K562 (cell line): ENCODE results near the gene SCFD1. TPM values are rescaled to one million over a fixed set of nuclear protein-coding genes. Genes with fewer than 3 reads are reported as not detected.

ENCODE experiments used
- ATAC-seq: fragments of 200-7000 bp; cut with Tn5 transposase; 3 replicates; pipeline ENCODE4 v1.9.1; 2020; ENCODE audit warnings: moderate library complexity
- BruUV-seq: library from RNA; stranded (reverse); fragments of 400-500 nt; replicated peaks from 2 replicates; lab custom pipeline; 2021; lab: Mats Ljungman, UMichigan
- CTCF ChIA-PET: fragments of 300-600 bp; formaldehyde crosslinking; extraction: SDS; loops from one replicate; lab custom pipeline; 2021; ENCODE audit warnings: low intra/inter-chr PET ratio; lab: Yijun Ruan, JAX
- POLR2A ChIA-PET: fragments of 300-600, 350-650 bp; sonication (Branson Sonifier 250); formaldehyde crosslinking; extraction: SDS; loops from one replicate; lab custom pipeline; 2021; ENCODE audit warnings: antibody characterized with exemption, inconsistent platforms; lab: Yijun Ruan, JAX
- DNase-seq, 4 experiments: peaks; one replicate each; pipeline versions ENCODE4 v3.0.0 to v3.0.0-alpha.2; 2011 to 2018; ENCODE audit warnings: low spot score in 3 of 4, mixed read lengths in 3 of 4; ENCODE audit errors: extremely low read depth in 1 of 4
- FAIRE-seq: peaks from 2 replicates; lab custom pipeline; 2011; peaks lifted over from hg19 to GRCh38; lab: Jason Lieb, UNC
- H2AFZ ChIP-seq: 2 replicates; pipeline ENCODE4 v1.6.0; 2011; ENCODE audit warnings: low read depth, low read length, control low read depth, inconsistent platforms
- H3K27ac ChIP-seq: fragments of 200-600 bp; 3 replicates; pipeline ENCODE4 v1.8.0; 2011; ENCODE audit warnings: low read depth, mild to moderate bottlenecking, control low read depth, inconsistent platforms, low read length, moderate library complexity, mixed read lengths; ENCODE audit errors: extremely low read depth
- H3K27me3 ChIP-seq, 2 experiments: fragments of 300-600 bp in 1 of 2; 2 replicates in 1 of 2; 3 replicates in 1 of 2; pipeline versions ENCODE4 v1.6.0 to v1.8.0; 2011; ENCODE audit warnings: inconsistent platforms in 2 of 2, low read length in 2 of 2, mild to moderate bottlenecking in 1 of 2, mixed read lengths in 1 of 2, moderate library complexity in 1 of 2; ENCODE audit not compliant: control insufficient read depth in 2 of 2, insufficient read depth in 2 of 2
- H3K36me3 ChIP-seq: fragments of 300-600 bp; 3 replicates; pipeline ENCODE4 v1.8.0; 2011; ENCODE audit warnings: mild to moderate bottlenecking, low read length, inconsistent platforms; ENCODE audit not compliant: control insufficient read depth, insufficient read depth
- H3K4me1 ChIP-seq, 2 experiments: fragments of 200-600 bp in 1 of 2; replicated peaks in 1 of 2; 2 replicates in 1 of 2; 3 replicates in 1 of 2; pipeline versions ENCODE4 v1.5.1 to v1.8.0; 2011; ENCODE audit warnings: inconsistent platforms in 2 of 2, low read length in 2 of 2, mild to moderate bottlenecking in 1 of 2, mixed read lengths in 1 of 2, moderate library complexity in 1 of 2; ENCODE audit not compliant: control insufficient read depth in 2 of 2, insufficient read depth in 2 of 2
- H3K4me2 ChIP-seq: 2 replicates; pipeline ENCODE4 v1.6.1; 2011; ENCODE audit warnings: low read length, control low read depth, inconsistent platforms, mixed read lengths; ENCODE audit not compliant: insufficient read depth
- H3K4me3 ChIP-seq: fragments of 200-600 bp; sonication (generic), shearing (Covaris generic); 2 replicates; pipeline ENCODE4 v1.5.1; 2016; ENCODE audit warnings: control low read depth, inconsistent platforms
- H3K79me2 ChIP-seq: fragments of 200-600 bp; 3 replicates; pipeline ENCODE4 v1.8.0; 2011; ENCODE audit warnings: low read length, inconsistent platforms; ENCODE audit not compliant: control insufficient read depth, insufficient read depth
- H3K9ac ChIP-seq, 2 experiments: 2 replicates each; pipeline versions ENCODE4 v1.6.0 to v1.6.1; 2011; ENCODE audit warnings: low read depth in 2 of 2, low read length in 2 of 2, control low read depth in 1 of 2, inconsistent platforms in 1 of 2, mild to moderate bottlenecking in 1 of 2, mixed read lengths in 1 of 2; ENCODE audit not compliant: insufficient read depth in 1 of 2
- H3K9me1 ChIP-seq: one replicate; pipeline ENCODE4 v1.6.0; 2011; ENCODE audit warnings: inconsistent platforms, mild to moderate bottlenecking, low read length, moderate library complexity; ENCODE audit not compliant: control insufficient read depth, insufficient read depth
- H3K9me3 ChIP-seq: replicated peaks from 2 replicates; pipeline ENCODE4 v1.5.1; 2011; ENCODE audit warnings: low read depth, low read length, inconsistent platforms; ENCODE audit not compliant: control insufficient read depth, insufficient read depth
- H4K20me1 ChIP-seq: replicated peaks from 2 replicates; pipeline ENCODE4 v1.6.1; 2011; ENCODE audit warnings: low read length, inconsistent platforms, mixed read lengths; ENCODE audit not compliant: control insufficient read depth, insufficient read depth
- ESRRB ChIP-seq: fragments of 250-450 bp; sonication (Bioruptor Pico); IDR thresholded peaks from 2 replicates; pipeline ENCODE4 v1.5.0; 2020; ENCODE audit warnings: mild to moderate bottlenecking, moderate library complexity, borderline replicate concordance
- HMGN3 ChIP-seq: IDR thresholded peaks from 2 replicates; pipeline ENCODE4 v1.6.1; 2011; ENCODE audit warnings: borderline replicate concordance, low read depth, mild to moderate bottlenecking, mixed read lengths, low read length; ENCODE audit not compliant: insufficient read length; ENCODE audit errors: extremely low read depth
- HNRNPUL1 ChIP-seq: fragments of 200-400 bp; formaldehyde crosslinking; IDR thresholded peaks from 2 replicates; pipeline ENCODE4 v1.6.1; 2017; ENCODE audit warnings: low read length
- KDM5B ChIP-seq: fragments of 200-600 bp; sonication (generic); IDR thresholded peaks from 2 replicates; pipeline ENCODE4 v1.6.1; 2012; ENCODE audit warnings: low read depth, mild to moderate bottlenecking, moderate library complexity, low read length, control low read depth, inconsistent platforms; ENCODE audit not compliant: insufficient replicate concordance
- MAFG ChIP-seq: fragments of 450-650 bp; conservative IDR thresholded peaks from 2 replicates; pipeline ENCODE4 v1.6.1; 2016; ENCODE audit warnings: missing genetic modification characterization, missing compliant biosample characterization
- MBD2 ChIP-seq: sonication (generic); IDR thresholded peaks from 2 replicates; pipeline ENCODE4 v1.6.1; 2016; ENCODE audit warnings: low read depth, borderline replicate concordance
- PCBP1 ChIP-seq: fragments of 200-400 bp; formaldehyde crosslinking; IDR thresholded peaks from 2 replicates; pipeline ENCODE4 v1.6.1; 2018; ENCODE audit warnings: mild to moderate bottlenecking, low read depth, low read length; ENCODE audit not compliant: poor library complexity, severe bottlenecking
- PHF8 ChIP-seq: fragments of 200-600 bp; sonication (generic); IDR thresholded peaks from 2 replicates; pipeline ENCODE4 v1.6.1; 2012; ENCODE audit warnings: mixed run types, mild to moderate bottlenecking, inconsistent platforms, low read length, moderate library complexity, borderline replicate concordance
- POLR2AphosphoS2 ChIP-seq: IDR thresholded peaks from 2 replicates; pipeline ENCODE4 v1.6.1; 2012; ENCODE audit warnings: low read length, improper control_type of control experiment
- SNAPC5 ChIP-seq: fragments of 250-450 bp; sonication (Bioruptor Pico); IDR thresholded peaks from 2 replicates; pipeline ENCODE4 v1.8.0; 2021; ENCODE audit warnings: moderate library complexity, mild to moderate bottlenecking, inconsistent platforms
- SNIP1 ChIP-seq: fragments of 450-650 bp; IDR thresholded peaks from 2 replicates; pipeline ENCODE4 v1.7.1; 2017; ENCODE audit warnings: low read depth, mild to moderate bottlenecking
- TGIF2 ChIP-seq: sonication (generic); formaldehyde crosslinking; IDR thresholded peaks from 2 replicates; pipeline ENCODE4 v1.8.1; 2022; ENCODE audit warnings: mild to moderate bottlenecking, missing genetic modification reagents, moderate library complexity
- ZFP30 ChIP-seq: fragments of 250-450 bp; sonication (Bioruptor Pico); IDR thresholded peaks from 2 replicates; pipeline ENCODE4 v1.8.0; 2022; ENCODE audit warnings: moderate library complexity, mild to moderate bottlenecking, inconsistent platforms, borderline replicate concordance
- ZNF121 ChIP-seq: sonication (generic); formaldehyde crosslinking; conservative IDR thresholded peaks from 2 replicates; pipeline ENCODE4 v1.8.0; 2022; ENCODE audit warnings: missing genetic modification reagents
- ZNF717 ChIP-seq: fragments of 250-450 bp; sonication (Bioruptor Pico); IDR thresholded peaks from 2 replicates; pipeline ENCODE4 v1.5.0; 2021
- WGBS: fragments of 100-300 bp; shearing (Covaris generic); methylation state at CpG from one replicate; pipeline ENCODE4 v1.1.6; 2016; ENCODE audit warnings: low coverage, mixed read lengths; ENCODE audit not compliant: insufficient coverage; ENCODE audit errors: missing lambda C conversion rate; 5-methylcytosine and 5-hydroxymethylcytosine counted together
- in situ Hi-C: fragments of 300-500 bp; cut with MboI; formaldehyde crosslinking; loops from 4 replicates; pipeline ENCODE4 v1.15.0; 2018; ENCODE audit warnings: inconsistent platforms, mixed read lengths
- intact Hi-C: fragments of 100-400 bp; cut with micrococcal nuclease; formaldehyde crosslinking; loops from 2 replicates; pipeline ENCODE4 v1.14.2; 2022
- polyA plus RNA-seq, 8 experiments: library from polyadenylated mRNA; depleted of rRNA in 4 of 8; stranded (reverse) in 5 of 8; unstranded in 3 of 8; fragments of >200 nt; fragmentation: Nextera tagmentation in 2 of 8; fragmentation: Illumina TruSeq in 1 of 8; extraction: Ambion mirVana in 2 of 8; extraction: Trizol in 1 of 8; gene quantifications; 2 replicates each; pipeline versions ENCODE4 v1.2.1 to v1.2.3, GENCODE V29; 2011 to 2014; ENCODE audit warnings: inconsistent platforms in 1 of 8, missing spikeins in 1 of 8
- total RNA-seq, 7 experiments: library from RNA; depleted of rRNA in 6 of 7; stranded (reverse); fragments of >200 nt in 6 of 7; fragmentation: Illumina TruSeq in 2 of 7; extraction: Trizol in 2 of 7; gene quantifications; 2 replicates each; pipeline versions ENCODE4 v1.2.1 to v1.2.3, GENCODE V29; 2011 to 2021; ENCODE audit warnings: low replicate concordance in 1 of 7
- TF ChIP-seq, protein P1 (sequence below): sonication (generic); formaldehyde crosslinking; IDR thresholded peaks from 2 replicates; pipeline ENCODE4 v1.5.0; 2020; ENCODE audit warnings: missing genetic modification reagents
- TF ChIP-seq, protein P2 (sequence below): fragments of 250-450 bp; sonication (Bioruptor Pico); IDR thresholded peaks from 2 replicates; pipeline ENCODE4 v1.8.0; 2022; ENCODE audit warnings: moderate library complexity, mild to moderate bottlenecking, inconsistent platforms

The SCFD1 gene
- total and polyA plus RNA-seq, 9 of the 15 experiments (the other 6 are each of a cell fraction or from before 2014, with no cell fraction given), result 48.9 to 112 (median 75.2) TPM

GRCh38 chr14:30580616-30581282, 41.4 kb upstream of the SCFD1 start:
- in situ Hi-C loops, result no loop called here

More at GRCh38 chr14:30580616-30581282, 41.4 kb upstream of the SCFD1 start:
- no peak overlapping the region for H3K4me2 ChIP-seq
- FAIRE-seq (no peak), DNase-seq (no peak), ATAC-seq (no peak)
- 100% methylated on average over 2 of the region's 2 CpGs for WGBS
- no peak overlapping the region for H3K9ac ChIP-seq
- 0 out of 5 replicates have a peak, but pooled peaks cover 0 to 2% of the 10 kb centered on the region in 2 experiments for H3K4me1 ChIP-seq
- intact Hi-C loops, result no loop called here
- H4K20me1 ChIP-seq, result no peaks in the 10 kb centered on the region
- ChIA-PET POLR2A (no interaction called here), CTCF (no interaction called here)
- no peak overlapping the region for H2AFZ ChIP-seq
- H3K36me3 ChIP-seq, result peaks cover 14% of the 10 kb centered on the region; the same call in 2 of the 3 replicates
- 0 out of 2 replicates have a peak, but pooled peaks cover 4% of the 10 kb centered on the region for H3K9me3 ChIP-seq
- H3K4me3 ChIP-seq, result no peak overlapping the region
- H3K9me1 ChIP-seq, result no peaks in the 10 kb centered on the region
- H3K27me3 ChIP-seq, result no peaks in the 10 kb centered on the region
- no TSS peak for BruUV-seq
- no peak for TF ChIP-seq HMGN3
- TF ChIP-seq, protein P1, sequence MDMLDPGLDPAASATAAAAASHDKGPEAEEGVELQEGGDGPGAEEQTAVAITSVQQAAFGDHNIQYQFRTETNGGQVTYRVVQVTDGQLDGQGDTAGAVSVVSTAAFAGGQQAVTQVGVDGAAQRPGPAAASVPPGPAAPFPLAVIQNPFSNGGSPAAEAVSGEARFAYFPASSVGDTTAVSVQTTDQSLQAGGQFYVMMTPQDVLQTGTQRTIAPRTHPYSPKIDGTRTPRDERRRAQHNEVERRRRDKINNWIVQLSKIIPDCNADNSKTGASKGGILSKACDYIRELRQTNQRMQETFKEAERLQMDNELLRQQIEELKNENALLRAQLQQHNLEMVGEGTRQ (CRISPR knock-in tag), result no peak
- TF ChIP-seq, protein P2, sequence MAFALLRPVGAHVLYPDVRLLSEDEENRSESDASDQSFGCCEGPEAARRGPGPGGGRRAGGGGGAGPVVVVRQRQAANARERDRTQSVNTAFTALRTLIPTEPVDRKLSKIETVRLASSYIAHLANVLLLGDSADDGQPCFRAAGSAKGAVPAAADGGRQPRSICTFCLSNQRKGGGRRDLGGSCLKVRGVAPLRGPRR (CRISPR knock-in tag), result no peak
- TF ChIP-seq MAFG (tag), result no peak
- TF ChIP-seq ESRRB (CRISPR knock-in tag), result no peak
- TF ChIP-seq KDM5B, result no peak
- TF ChIP-seq HNRNPUL1, result no peak
- no peak for TF ChIP-seq SNAPC5 (CRISPR knock-in tag)
- no peak for TF ChIP-seq MBD2
- TF ChIP-seq PHF8, result no peak
- TF ChIP-seq SNIP1, result no peak
- TF ChIP-seq POLR2AphosphoS2, result no peak
- TF ChIP-seq ZFP30, result no peak
- no peak for TF ChIP-seq TGIF2 (CRISPR knock-in tag)
- no peak for TF ChIP-seq ZNF717 (CRISPR knock-in tag)
- TF ChIP-seq PCBP1, result no peak
- TF ChIP-seq ZNF121, result no peak
- no peak overlapping the region for H3K27ac ChIP-seq
- H3K79me2 ChIP-seq, result peaks cover 97% of the 10 kb centered on the region
